Activated B cell treated with CpG ODN at 0.5 μM for 24 hours (primary cell): Measurements from ENCODE around the gene SART3. TPM values are rescaled to one million over a fixed set of nuclear protein-coding genes. Genes with fewer than 3 reads are reported as not detected.
"Not testable (repeated sequence)": the region's sequence is repeated elsewhere in the genome, so short reads cannot be mapped to it uniquely, and the experiment has no call there.

Experiments
- ATAC-seq: fragments of 200-7000 bp; cut with Tn5 transposase; one replicate; pipeline ENCODE4 v1.10.0; 2021; ENCODE audit warnings: low read depth, mild to moderate bottlenecking, moderate library complexity
- CTCF ChIA-PET: fragments of 350-600 bp; sonication (Branson Sonifier 250); formaldehyde crosslinking; loops from one replicate; lab custom pipeline; 2021; ENCODE audit warnings: antibody characterized with exemption; lab: Charles Lee
- POLR2A ChIA-PET: fragments of 350-600 bp; sonication (Branson Sonifier 250); formaldehyde crosslinking; loops from one replicate; lab custom pipeline; 2021; ENCODE audit warnings: antibody characterized with exemption; lab: Charles Lee
- DNase-seq: peaks from one replicate; pipeline ENCODE4 v3.0.0; 2022
- H3K27ac Mint-ChIP-seq: one replicate; pipeline ENCODE4 v1.8.0; 2020; ENCODE audit warnings: mixed read lengths
- H3K27me3 Mint-ChIP-seq: one replicate; pipeline ENCODE4 v1.8.0; 2021; ENCODE audit warnings: mixed read lengths
- H3K36me3 Mint-ChIP-seq: one replicate; pipeline ENCODE4 v1.8.0; 2021; ENCODE audit warnings: low read depth, mixed read lengths
- H3K4me1 Mint-ChIP-seq: one replicate; pipeline ENCODE4 v1.8.0; 2021; ENCODE audit warnings: mixed read lengths
- H3K4me3 Mint-ChIP-seq: one replicate; pipeline ENCODE4 v1.8.0; 2020; ENCODE audit warnings: mild to moderate bottlenecking, mixed read lengths
- H3K9me3 Mint-ChIP-seq: one replicate; pipeline ENCODE4 v1.8.0; 2020; ENCODE audit warnings: mixed read lengths
- intact Hi-C: fragments of 100-400 bp; cut with micrococcal nuclease; formaldehyde crosslinking; loops from one replicate; pipeline ENCODE4 v1.15.1; 2024
- total RNA-seq: library from RNA; stranded (reverse); gene quantifications from 2 replicates; pipeline ENCODE4 v1.2.3, GENCODE V29; 2022
- TF ChIP-seq, protein P1 (sequence below): fragments of 200-600 bp; IDR thresholded peaks from one replicate; pipeline ENCODE4 v1.8.0; 2022; ENCODE audit warnings: antibody characterized with exemption, mild to moderate bottlenecking

SART3 gene
- total RNA-seq, 1 donor from 2014 or later = 107 TPM

DNA sequence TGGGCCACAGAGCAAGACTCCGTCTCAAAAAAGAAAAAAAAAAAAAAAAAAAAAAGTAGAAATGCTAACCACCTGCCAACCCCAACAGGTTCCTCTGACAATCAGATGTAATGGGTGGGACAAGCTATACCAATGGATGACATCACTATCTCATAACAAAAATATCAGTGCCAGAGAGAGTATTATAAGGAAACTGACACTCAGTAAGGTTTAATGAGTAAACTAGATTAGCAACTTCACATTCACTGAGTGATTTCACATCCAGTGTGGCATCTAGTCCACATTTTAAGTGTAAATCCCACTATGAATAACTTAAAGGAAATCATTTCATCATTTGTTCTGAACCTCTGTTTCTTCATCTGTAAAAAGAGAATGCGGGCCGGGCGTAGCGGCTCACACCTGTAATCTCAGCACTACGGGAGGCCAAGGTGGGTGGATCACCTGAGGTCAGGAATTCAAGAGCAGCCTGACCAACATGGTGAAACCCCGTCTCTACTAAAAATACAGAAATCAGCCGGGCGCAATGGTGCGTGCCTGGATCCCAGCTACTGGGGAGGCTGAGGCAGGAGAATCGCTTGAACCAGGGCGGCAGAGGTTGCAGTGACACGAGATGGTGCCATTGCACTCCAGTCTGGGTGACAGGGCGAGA, 1.8 kb downstream of the SART3 start:
- ATAC-seq = no peak
- Mint-ChIP-seq H3K27me3 (no peaks in the 10 kb centered on the region), H3K9me3 (no peaks in the 10 kb centered on the region), H3K27ac (no peak overlapping the region), H3K4me1 (peaks cover 67% of the 10 kb centered on the region), H3K36me3 (peaks cover 54% of the 10 kb centered on the region), H3K4me3 (peak overlapping the region; percentile 100)
- ChIA-PET CTCF (no interaction called here), POLR2A (interaction anchor here (0.6 to 5.2 kb wide), 4 partner anchors 57 to 550 kb away, joined by 4 to 118 read pairs (median 40); partner anchors contain the start of gene SELPLG)
- TF ChIP-seq, protein P1, sequence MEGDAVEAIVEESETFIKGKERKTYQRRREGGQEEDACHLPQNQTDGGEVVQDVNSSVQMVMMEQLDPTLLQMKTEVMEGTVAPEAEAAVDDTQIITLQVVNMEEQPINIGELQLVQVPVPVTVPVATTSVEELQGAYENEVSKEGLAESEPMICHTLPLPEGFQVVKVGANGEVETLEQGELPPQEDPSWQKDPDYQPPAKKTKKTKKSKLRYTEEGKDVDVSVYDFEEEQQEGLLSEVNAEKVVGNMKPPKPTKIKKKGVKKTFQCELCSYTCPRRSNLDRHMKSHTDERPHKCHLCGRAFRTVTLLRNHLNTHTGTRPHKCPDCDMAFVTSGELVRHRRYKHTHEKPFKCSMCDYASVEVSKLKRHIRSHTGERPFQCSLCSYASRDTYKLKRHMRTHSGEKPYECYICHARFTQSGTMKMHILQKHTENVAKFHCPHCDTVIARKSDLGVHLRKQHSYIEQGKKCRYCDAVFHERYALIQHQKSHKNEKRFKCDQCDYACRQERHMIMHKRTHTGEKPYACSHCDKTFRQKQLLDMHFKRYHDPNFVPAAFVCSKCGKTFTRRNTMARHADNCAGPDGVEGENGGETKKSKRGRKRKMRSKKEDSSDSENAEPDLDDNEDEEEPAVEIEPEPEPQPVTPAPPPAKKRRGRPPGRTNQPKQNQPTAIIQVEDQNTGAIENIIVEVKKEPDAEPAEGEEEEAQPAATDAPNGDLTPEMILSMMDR = no peak
- intact Hi-C loops = no loop called here
- no peak for DNase-seq

DNA sequence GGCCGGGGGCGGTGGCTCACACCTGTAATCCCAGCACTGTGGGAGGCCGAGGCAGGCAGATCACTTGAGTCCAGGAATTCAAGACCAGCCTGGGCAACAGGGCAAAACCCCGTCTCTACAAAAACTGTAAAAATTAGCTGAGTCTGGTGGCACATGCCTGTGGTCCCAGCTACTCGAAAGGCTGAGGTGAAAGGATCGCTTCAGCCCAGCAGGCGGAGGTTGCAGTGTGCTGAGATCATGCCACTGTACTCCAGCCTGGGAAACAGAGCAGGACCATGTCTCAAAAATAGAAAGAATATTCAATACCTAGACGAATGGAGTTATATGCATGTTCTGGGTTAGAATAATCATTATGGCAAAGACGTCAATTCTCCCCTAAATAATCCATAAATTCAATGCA, 5.6 kb downstream of the SART3 start:
- POLR2A ChIA-PET, ATAC-seq, DNase-seq, H3K9me3 Mint-ChIP-seq, CTCF ChIA-PET, H3K4me3 Mint-ChIP-seq, H3K27me3 Mint-ChIP-seq, intact Hi-C loops, H3K27ac Mint-ChIP-seq: not testable (repeated sequence)
- Mint-ChIP-seq H3K36me3 (peaks cover 43% of the 10 kb centered on the region), H3K4me1 (peaks cover 82% of the 10 kb centered on the region)

DNA sequence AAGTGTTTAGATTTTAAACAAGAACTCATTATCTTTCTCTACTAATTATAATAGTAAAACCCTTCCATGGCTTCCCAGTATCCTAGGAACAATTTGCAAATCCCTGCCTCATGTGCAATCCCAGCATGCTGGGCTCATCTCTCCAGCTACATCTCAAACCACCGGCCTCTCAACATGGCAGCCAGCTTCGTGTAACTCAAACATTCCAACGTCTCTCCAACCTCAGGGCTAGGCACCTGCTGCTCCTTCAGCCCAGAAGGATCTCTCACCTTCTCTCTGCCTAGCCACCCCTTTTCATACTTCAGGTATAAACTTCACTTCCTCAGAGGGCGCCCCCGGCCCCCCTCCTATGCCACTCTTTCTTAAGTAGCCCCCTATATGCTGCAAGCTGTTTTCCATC, 7.2 kb downstream of the SART3 start:
- H3K4me1 Mint-ChIP-seq = peaks cover 72% of the 10 kb centered on the region
- intact Hi-C loops = no loop called here
- H3K4me3 Mint-ChIP-seq = no peak overlapping the region
- DNase-seq = no peak
- peaks cover 43% of the 10 kb centered on the region for H3K36me3 Mint-ChIP-seq
- no peak for ATAC-seq
- no peak overlapping the region for H3K27ac Mint-ChIP-seq
- ChIA-PET CTCF (no interaction called here), POLR2A (no interaction called here)
- no peaks in the 10 kb centered on the region for H3K27me3 Mint-ChIP-seq
- TF ChIP-seq, protein P1 = no peak
- no peaks in the 10 kb centered on the region for H3K9me3 Mint-ChIP-seq

DNA sequence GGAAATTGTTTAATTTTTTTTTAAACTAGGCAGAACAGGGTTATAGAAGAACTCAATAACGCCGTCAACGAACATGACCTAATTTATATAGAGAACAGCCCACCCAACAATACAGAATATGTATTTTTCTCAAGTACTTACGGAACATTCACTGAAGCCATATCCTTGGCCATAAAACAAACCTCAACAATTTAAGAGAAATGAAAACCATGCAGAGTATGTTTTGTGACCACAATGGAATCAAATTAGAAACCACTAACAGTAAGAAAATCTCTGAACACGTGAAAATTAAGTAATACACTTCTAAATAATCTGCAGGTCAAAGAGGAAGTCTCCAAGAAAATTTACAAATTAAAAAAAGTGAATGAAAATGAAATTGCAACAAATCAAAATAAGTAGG, 9.4 kb downstream of the SART3 start:
- POLR2A ChIA-PET = no interaction called here
- peaks cover 49% of the 10 kb centered on the region for H3K36me3 Mint-ChIP-seq
- no peak overlapping the region for H3K4me3 Mint-ChIP-seq
- ATAC-seq (no peak), DNase-seq (no peak)
- CTCF ChIA-PET = no interaction called here
- H3K27me3 Mint-ChIP-seq = no peaks in the 10 kb centered on the region
- TF ChIP-seq, protein P1 = no peak
- peaks cover 62% of the 10 kb centered on the region for H3K4me1 Mint-ChIP-seq
- H3K9me3 Mint-ChIP-seq = no peaks in the 10 kb centered on the region
- intact Hi-C loops = no loop called here
- no peak overlapping the region for H3K27ac Mint-ChIP-seq

DNA sequence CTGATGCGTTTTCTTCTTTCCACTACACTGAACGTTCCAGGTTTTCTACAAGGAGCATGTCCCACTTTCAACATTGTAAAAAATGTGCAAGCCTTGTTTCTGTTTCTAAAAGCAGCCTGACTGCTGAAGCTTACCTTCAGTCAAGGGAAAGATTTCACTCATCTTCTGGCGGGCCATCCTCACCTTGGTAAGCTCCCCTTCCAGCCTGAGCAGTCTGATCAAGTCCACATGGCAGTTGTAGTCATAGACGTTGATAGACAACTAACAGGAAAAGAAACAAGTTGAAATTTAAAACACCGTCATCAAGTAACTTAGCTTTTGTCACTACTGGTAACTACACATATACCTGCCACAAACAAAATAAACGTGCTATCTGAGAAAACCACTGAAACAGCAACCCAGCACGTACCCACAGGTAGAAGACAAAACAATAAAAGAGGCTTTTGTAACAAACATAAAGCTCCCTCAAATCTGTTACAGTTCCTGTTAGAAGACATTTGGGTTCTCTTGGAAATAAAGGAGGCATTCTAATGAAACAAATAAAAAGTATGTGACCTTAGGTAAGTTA, 11.9 kb downstream of the SART3 start:
- TF ChIP-seq, protein P1 = no peak
- CTCF ChIA-PET = interaction anchor here (1.1 kb wide), 1 partner anchor 402 kb away, joined by 3 read pairs; no protein-coding TSS in a partner anchor
- intact Hi-C loops = no loop called here
- POLR2A ChIA-PET = interaction anchor here (2.6 kb wide), 1 partner anchor 12 kb away, joined by 17 read pairs; the partner anchor contains the start of genes ISCU and SART3
- Mint-ChIP-seq H3K4me1 (peaks cover 44% of the 10 kb centered on the region), H3K27me3 (no peaks in the 10 kb centered on the region), H3K36me3 (peaks cover 51% of the 10 kb centered on the region), H3K9me3 (no peaks in the 10 kb centered on the region), H3K4me3 (no peak overlapping the region), H3K27ac (no peak overlapping the region)
- ATAC-seq (no peak), DNase-seq (no peak)
